ENCODE results near the gene DNAH17.

- TF ChIP-seq CTCF (CRISPR knock-in tag; IDR thresholded peaks at IDR 0.05) (no peak), USF2 (IDR thresholded peaks at IDR 0.05; ENCODE audit: low read depth, low read length) (no peak), USF2 (CRISPR knock-in tag; IDR thresholded peaks at IDR 0.05; ENCODE audit: borderline replicate concordance) (no peak), KLF12 (CRISPR knock-in tag; IDR thresholded peaks at IDR 0.05; ENCODE audit: borderline replicate concordance) (no peak), TBP (CRISPR knock-in tag; IDR thresholded peaks at IDR 0.05) (no peak), STAG1 (CRISPR knock-in tag; IDR thresholded peaks at IDR 0.05) (no peak), ZNF550 (CRISPR knock-in tag; IDR thresholded peaks at IDR 0.05; ENCODE audit: borderline replicate concordance) (no peak), BRF2 (CRISPR knock-in tag; IDR thresholded peaks at IDR 0.05) (no peak), ZNF331 (CRISPR knock-in tag; IDR thresholded peaks at IDR 0.05) (no peak), ZNF431 (CRISPR knock-in tag; IDR thresholded peaks at IDR 0.05; ENCODE audit: borderline replicate concordance, low read depth) (no peak), REST (IDR thresholded peaks at IDR 0.05; ENCODE audit: borderline replicate concordance in 1 of 2, low read depth in 1 of 2, low read length in 2 of 2) (no peak), ZNF709 (CRISPR knock-in tag; IDR thresholded peaks at IDR 0.05) (no peak), ZNF124 (CRISPR knock-in tag; IDR thresholded peaks at IDR 0.05) (no peak)
Observed at GRCh38 chr17:78561166-78561565, 16.0 kb downstream of the DNAH17 start.

Data from HepG2 (cell line).